HG02973 (cell line): Measurements from ENCODE around the gene KCND1.
A peak's percentile ranks its signal among the peaks of the same experiment; 100 is the strongest.
"Not testable (repeated sequence)": the region's sequence is repeated elsewhere in the genome, so short reads cannot be mapped to it uniquely, and the experiment has no call there.

Experiments used
- ATAC-seq: cut with Tn5 transposase; IDR thresholded peaks from one replicate; pipeline ENCODE4 v1.9.1; 2021; ENCODE audit warnings: moderate library complexity; ENCODE audit not compliant: unreplicated experiment

KCND1 gene

GRCh38 chrX:48971249-48972219 is at the start of gene KCND1:
TSS of gene KCND1 (minus strand) at chrX:48971844. CDS start at chrX:48970271, 1,573 bp downstream.
- ATAC-seq = no peak

- no peak for ATAC-seq
Observed at GRCh38 chrX:49019599-49020249, 48.1 kb upstream of the KCND1 start.

GRCh38 chrX:49019050-49019449 is 47.4 kb upstream of the KCND1 start:
- ATAC-seq = no peak

GRCh38 chrX:49003696-49004095 is 32.1 kb upstream of the KCND1 start:
- ATAC-seq = no peak

GRCh38 chrX:49002091-49002935 is 30.7 kb upstream of the KCND1 start, which contains the start of gene GRIPAP1:
TSS of gene GRIPAP1 (minus strand) at chrX:49002264. CDS start at chrX:49002229, 35 bp downstream.
- ATAC-seq = peak; percentile 73

GRCh38 chrX:49001521-49002090 is 30.0 kb upstream of the KCND1 start:
- peak; percentile 31 for ATAC-seq

- no peak for ATAC-seq
Observed at GRCh38 chrX:49000636-49001035, 29.0 kb upstream of the KCND1 start.

GRCh38 chrX:48999030-48999429 is 27.4 kb upstream of the KCND1 start:
- no peak for ATAC-seq

GRCh38 chrX:48998391-48998790 is 26.7 kb upstream of the KCND1 start:
- no peak for ATAC-seq

GRCh38 chrX:48997865-48998264 is 26.2 kb upstream of the KCND1 start:
- ATAC-seq = no peak

- no peak for ATAC-seq
Observed at GRCh38 chrX:48997455-48997854, 25.8 kb upstream of the KCND1 start.

GRCh38 chrX:48996969-48997368 is 25.3 kb upstream of the KCND1 start:
- ATAC-seq = no peak

- ATAC-seq = no peak
Observed at GRCh38 chrX:48992341-48992740, 20.7 kb upstream of the KCND1 start.

GRCh38 chrX:48989483-48989882 is 17.8 kb upstream of the KCND1 start:
- no peak for ATAC-seq

GRCh38 chrX:48983896-48984295 is 12.3 kb upstream of the KCND1 start:
- ATAC-seq = no peak

- ATAC-seq = no peak
Observed at GRCh38 chrX:48983081-48983480, 11.4 kb upstream of the KCND1 start.

- ATAC-seq = no peak
Observed at GRCh38 chrX:48981178-48981577, 9.5 kb upstream of the KCND1 start.

GRCh38 chrX:48980341-48980740 is 8.7 kb upstream of the KCND1 start:
- not testable (repeated sequence) for ATAC-seq

- ATAC-seq = no peak
Observed at GRCh38 chrX:48978226-48978625, 6.6 kb upstream of the KCND1 start.

GRCh38 chrX:48976086-48976485 is 4.4 kb upstream of the KCND1 start:
- ATAC-seq = no peak

GRCh38 chrX:48975541-48975940 is 3.9 kb upstream of the KCND1 start:
- no peak for ATAC-seq
